ENCODE data around the gene NUP107. TPM values are rescaled to one million over a fixed set of nuclear protein-coding genes. Genes with fewer than 3 reads are reported as not detected.

NUP107 gene
- total RNA-seq, 1 donor from 2014 or later, result 23.9 TPM

DNA sequence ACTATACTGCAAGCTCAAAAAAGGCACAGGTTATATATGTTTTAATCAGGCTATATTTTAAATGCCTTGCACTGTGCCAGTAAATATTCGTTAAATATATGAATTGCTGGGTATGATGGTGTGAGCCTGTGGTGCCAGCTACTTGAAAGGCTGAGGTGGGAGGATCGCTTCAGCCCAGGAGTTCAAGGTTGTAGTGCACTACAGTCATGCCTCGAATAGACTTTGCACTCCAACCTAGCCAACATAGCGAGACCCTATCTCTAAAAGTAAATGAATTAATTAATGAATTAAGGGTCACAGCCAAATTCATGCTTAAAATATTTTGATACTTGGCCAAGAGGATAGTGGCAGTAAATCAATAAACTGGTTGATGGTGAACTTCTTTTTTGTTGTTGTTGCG, 99.0 kb downstream of the NUP107 start:
- Mint-ChIP-seq H3K4me3 (ENCODE audit: unreplicated experiment) (no peak overlapping the region), H3K27me3 (ENCODE audit: low read depth) (no peaks in the 10 kb centered on the region), H3K4me1 (ENCODE audit: low read depth) (peaks cover 6% of the 10 kb centered on the region), H3K9me3 (ENCODE audit: low read depth) (no peaks in the 10 kb centered on the region), H3K36me3 (ENCODE audit: low read depth) (no peaks in the 10 kb centered on the region), H3K27ac (ENCODE audit: unreplicated experiment) (no peak overlapping the region)
- TF ChIP-seq, protein P1, sequence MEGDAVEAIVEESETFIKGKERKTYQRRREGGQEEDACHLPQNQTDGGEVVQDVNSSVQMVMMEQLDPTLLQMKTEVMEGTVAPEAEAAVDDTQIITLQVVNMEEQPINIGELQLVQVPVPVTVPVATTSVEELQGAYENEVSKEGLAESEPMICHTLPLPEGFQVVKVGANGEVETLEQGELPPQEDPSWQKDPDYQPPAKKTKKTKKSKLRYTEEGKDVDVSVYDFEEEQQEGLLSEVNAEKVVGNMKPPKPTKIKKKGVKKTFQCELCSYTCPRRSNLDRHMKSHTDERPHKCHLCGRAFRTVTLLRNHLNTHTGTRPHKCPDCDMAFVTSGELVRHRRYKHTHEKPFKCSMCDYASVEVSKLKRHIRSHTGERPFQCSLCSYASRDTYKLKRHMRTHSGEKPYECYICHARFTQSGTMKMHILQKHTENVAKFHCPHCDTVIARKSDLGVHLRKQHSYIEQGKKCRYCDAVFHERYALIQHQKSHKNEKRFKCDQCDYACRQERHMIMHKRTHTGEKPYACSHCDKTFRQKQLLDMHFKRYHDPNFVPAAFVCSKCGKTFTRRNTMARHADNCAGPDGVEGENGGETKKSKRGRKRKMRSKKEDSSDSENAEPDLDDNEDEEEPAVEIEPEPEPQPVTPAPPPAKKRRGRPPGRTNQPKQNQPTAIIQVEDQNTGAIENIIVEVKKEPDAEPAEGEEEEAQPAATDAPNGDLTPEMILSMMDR (IDR thresholded peaks at IDR 0.05), result no peak
- DNase-seq (ENCODE audit: low spot score), result no peak

DNA sequence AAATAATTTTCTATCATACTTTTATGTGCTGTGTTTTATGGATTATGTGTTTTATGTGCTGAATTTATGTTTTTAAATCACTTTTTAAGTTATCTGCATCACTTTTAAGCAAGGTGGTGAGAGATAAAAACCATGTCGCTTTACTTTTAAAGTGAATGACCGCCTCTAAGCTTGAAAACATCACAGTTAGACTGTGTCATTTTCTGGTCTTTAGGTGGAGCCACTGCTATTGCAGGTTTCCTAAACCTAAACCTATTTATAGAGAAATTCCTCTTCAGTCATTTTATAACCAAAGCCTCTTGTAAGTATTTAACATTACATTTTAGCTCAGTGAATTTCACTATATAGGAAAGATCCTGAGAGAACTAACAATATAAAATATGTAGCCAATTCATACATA, 100.2 kb downstream of the NUP107 start:
- no peaks in the 10 kb centered on the region for H3K9me3 Mint-ChIP-seq (ENCODE audit: low read depth)

DNA sequence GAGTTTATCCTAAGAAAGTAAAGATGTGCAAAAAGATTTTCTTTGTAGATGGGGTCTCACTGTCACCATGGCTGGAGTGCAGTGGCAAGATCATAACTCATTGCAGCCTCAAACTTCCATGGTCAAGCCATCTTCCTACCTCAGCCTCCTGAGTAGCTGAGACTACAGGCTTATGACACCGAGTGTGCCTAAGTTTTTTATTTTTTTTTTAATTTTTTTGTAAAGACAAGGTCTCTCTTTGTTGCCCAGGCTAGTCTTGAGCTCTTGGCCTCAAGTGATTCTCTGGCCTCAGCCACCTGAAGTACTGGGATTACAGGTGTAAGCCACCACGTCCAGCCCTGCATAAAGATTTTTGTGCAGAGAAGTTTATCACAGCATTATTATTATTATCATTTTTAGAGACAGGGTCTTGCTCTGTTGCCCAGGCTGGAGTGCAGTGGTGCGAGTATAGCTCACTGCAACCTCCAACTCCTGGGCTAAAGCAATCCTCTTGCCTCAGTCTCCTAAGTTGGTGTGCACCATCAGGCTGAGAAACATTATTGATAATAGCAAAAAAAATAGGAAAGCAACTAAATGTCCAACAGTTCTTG, 101.9 kb downstream of the NUP107 start:
- H3K4me1 Mint-ChIP-seq (ENCODE audit: low read depth), result peaks cover 6% of the 10 kb centered on the region
- H3K27me3 Mint-ChIP-seq (ENCODE audit: low read depth), result no peaks in the 10 kb centered on the region
- TF ChIP-seq, protein P1 (IDR thresholded peaks at IDR 0.05), result no peak

More for the DNA sequence above, 100.2 kb downstream of the NUP107 start:
- peak overlapping the region; percentile 0 for H3K27ac Mint-ChIP-seq (ENCODE audit: unreplicated experiment)
- peaks cover 6% of the 10 kb centered on the region for H3K4me1 Mint-ChIP-seq (ENCODE audit: low read depth)
- H3K4me3 Mint-ChIP-seq (ENCODE audit: unreplicated experiment), result no peak overlapping the region
- TF ChIP-seq, protein P1 (IDR thresholded peaks at IDR 0.05), result peak; percentile 41
- no peak for DNase-seq (ENCODE audit: low spot score)
- no peaks in the 10 kb centered on the region for H3K36me3 Mint-ChIP-seq (ENCODE audit: low read depth)
- H3K27me3 Mint-ChIP-seq (ENCODE audit: low read depth), result no peaks in the 10 kb centered on the region

DNA sequence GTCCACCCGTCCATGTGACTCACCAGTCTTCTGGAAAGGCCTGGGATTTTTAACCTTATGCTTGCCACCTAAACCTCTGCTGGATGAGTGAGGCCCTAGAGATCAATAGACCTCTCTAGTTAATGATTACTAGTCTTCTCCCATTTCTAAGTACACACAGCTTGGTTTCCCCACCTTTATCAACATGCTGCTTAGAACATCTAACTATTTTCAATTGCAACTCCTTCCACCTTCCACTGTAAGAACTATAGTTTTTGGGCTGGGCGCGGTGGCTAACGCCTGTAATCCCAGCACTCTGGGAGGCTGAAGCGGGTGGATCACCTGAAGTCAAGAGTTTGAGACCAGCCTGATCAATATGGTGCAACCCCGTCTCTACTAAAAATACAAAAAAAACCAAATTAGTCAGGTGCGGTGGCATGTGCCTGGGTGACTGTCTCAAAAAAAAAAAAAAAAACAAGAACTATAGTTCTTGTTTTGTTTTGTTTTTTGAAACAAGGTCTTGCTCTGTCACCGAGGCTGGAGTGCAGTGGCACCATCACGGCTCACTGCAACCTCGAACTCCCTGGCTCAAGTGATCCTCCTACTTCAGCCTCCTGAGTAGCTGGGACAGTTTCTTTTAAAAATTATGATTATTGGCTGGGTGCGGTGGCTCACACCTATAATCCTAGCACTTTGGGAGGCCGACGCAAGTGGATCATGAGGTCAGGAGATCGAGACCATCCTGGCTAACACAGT, 102.5 kb downstream of the NUP107 start:
- TF ChIP-seq, protein P1 (IDR thresholded peaks at IDR 0.05), result no peak
- H3K36me3 Mint-ChIP-seq (ENCODE audit: low read depth), result no peaks in the 10 kb centered on the region
- peaks cover 6% of the 10 kb centered on the region for H3K4me1 Mint-ChIP-seq (ENCODE audit: low read depth)
- no peaks in the 10 kb centered on the region for H3K9me3 Mint-ChIP-seq (ENCODE audit: low read depth)
- no peak overlapping the region for H3K27ac Mint-ChIP-seq (ENCODE audit: unreplicated experiment)
- no peak for DNase-seq (ENCODE audit: low spot score)
- no peak overlapping the region for H3K4me3 Mint-ChIP-seq (ENCODE audit: unreplicated experiment)
- no peaks in the 10 kb centered on the region for H3K27me3 Mint-ChIP-seq (ENCODE audit: low read depth)

More for the DNA sequence above, 101.9 kb downstream of the NUP107 start:
- H3K27ac Mint-ChIP-seq (ENCODE audit: unreplicated experiment), result no peak overlapping the region
- DNase-seq (ENCODE audit: low spot score), result no peak
- H3K9me3 Mint-ChIP-seq (ENCODE audit: low read depth), result no peaks in the 10 kb centered on the region
- no peaks in the 10 kb centered on the region for H3K36me3 Mint-ChIP-seq (ENCODE audit: low read depth)
- H3K4me3 Mint-ChIP-seq (ENCODE audit: unreplicated experiment), result no peak overlapping the region

DNA sequence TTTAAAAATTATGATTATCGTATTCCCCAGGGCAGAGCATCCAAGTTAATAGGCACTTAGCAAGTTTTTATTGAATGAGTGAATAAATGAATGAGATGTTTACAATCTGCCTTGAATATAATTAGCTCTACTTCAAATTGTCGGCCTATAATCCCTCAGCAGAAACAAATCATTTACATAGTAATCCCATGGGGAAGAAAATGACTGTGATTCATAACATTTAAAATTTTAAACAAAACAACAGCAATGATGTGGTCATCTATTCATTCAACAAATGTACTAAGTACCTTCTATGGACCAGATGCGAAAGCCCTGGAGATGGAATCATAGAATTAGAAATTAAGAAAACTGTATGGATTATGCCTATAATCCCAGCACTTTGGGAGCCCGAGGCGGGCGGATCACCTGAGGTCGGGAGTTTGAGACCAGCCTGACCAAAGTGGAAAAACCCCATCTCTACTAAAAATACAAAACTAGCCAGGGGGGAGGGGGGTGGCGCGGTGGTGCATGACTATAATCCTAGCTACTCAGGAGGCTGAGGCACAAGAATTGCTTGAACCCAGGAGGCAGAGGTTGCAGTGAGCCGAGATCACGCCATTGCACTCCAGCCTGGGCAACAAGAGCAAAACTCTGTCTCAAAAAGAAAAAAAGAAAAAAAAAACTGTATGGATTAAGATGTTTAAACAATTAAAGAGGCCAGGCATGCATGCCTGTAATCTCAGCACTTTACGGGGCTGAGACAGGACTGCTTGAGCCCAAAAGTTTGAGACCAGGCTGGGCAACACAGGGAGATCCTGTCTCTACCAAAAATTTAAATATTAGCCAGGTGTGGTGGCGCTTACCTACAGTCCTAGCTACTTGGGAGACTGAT, 103.5 kb downstream of the NUP107 start:
- no peak for DNase-seq (ENCODE audit: low spot score)
- no peak overlapping the region for H3K27ac Mint-ChIP-seq (ENCODE audit: unreplicated experiment)
- no peaks in the 10 kb centered on the region for H3K36me3 Mint-ChIP-seq (ENCODE audit: low read depth)
- H3K27me3 Mint-ChIP-seq (ENCODE audit: low read depth), result no peaks in the 10 kb centered on the region
- TF ChIP-seq, protein P1 (IDR thresholded peaks at IDR 0.05), result no peak
- no peaks in the 10 kb centered on the region for H3K9me3 Mint-ChIP-seq (ENCODE audit: low read depth)
- H3K4me1 Mint-ChIP-seq (ENCODE audit: low read depth), result peaks cover 6% of the 10 kb centered on the region
- H3K4me3 Mint-ChIP-seq (ENCODE audit: unreplicated experiment), result no peak overlapping the region
